ENCODE measurements around the gene PPFIA4.
"Not testable (repeated sequence)": the region's sequence is repeated elsewhere in the genome, so short reads cannot be mapped to it uniquely, and the experiment has no call there.

The PPFIA4 gene

DNA sequence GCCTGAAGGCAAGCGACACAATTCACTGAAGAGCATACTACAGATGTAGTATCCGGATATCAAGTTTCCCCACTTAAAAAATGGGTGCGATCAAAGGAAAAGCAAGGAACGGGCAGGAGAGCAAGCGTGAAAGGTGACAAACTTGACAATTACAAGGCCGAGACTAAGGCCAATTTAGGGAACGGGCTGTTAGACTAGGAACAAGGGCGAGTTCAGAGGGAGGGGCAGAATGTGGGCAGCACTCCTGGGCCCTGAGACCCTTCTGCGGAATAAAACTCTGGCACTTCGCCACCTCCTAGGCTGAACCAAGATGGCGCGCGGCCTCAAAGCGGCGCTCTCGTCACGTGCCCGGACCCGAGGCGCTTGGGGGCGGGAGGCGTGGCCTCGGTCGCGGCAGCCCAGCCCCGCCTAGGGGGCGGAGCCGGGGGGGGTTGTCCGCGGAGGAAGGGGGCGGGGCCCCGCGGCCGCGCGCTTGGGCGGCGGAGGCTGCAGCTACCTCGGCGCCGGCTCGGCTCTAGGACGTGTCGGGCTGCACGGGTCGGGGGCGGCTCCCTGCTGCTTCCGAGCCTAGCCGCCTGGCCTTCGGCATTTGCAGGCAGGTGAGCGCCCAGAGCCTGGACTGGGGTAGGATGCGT, at the start of gene PPFIA4:
Gene PPFIA4, plus strand, starts transcription at position 461 of the 635 bp plus-strand sequence. CDS start 12,518 bp downstream, outside the sequence.
- DNase-seq (ENCODE audit: low read depth, low spot score): peak; percentile 84

DNA sequence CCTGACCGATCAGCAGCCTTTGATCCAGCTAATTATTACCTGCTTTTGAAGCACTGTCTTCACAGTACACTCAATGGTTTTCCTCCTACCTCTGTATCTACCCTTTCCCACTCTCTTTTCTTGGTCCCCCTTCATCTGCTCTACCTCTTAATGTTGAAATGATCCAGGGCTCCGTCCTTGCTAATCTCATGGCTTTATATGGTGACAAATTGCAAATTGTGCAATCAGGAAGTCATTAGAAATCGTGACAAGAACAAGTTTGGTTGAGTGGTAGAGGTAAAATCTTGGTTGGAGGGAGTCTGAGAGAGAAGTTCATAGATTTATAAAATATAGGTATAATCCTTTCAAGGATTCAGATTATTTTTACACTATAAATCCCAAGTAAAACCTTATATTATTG, 49.7 kb upstream of the PPFIA4 start:
- no peak for DNase-seq (ENCODE audit: low read depth, low spot score)

DNA sequence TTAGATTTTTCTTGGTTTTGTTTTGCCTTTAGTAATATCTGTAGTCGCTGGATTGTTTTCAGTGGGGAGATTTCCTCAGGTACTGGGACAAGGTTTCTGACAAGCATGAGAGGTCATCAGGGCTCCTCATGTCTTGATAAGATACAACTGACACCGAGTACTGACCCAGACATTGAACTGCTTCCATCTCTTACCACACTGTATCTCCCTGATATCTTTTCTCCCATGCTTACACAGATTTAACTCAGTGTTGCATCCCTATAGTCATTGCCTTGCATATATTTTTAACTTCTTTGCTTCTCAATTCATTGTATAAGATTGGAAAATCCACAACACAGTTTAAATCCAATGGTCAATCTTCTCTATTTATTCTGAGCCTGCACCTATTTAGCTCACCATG, 46.8 kb upstream of the PPFIA4 start:
- DNase-seq (ENCODE audit: low read depth, low spot score): no peak

DNA sequence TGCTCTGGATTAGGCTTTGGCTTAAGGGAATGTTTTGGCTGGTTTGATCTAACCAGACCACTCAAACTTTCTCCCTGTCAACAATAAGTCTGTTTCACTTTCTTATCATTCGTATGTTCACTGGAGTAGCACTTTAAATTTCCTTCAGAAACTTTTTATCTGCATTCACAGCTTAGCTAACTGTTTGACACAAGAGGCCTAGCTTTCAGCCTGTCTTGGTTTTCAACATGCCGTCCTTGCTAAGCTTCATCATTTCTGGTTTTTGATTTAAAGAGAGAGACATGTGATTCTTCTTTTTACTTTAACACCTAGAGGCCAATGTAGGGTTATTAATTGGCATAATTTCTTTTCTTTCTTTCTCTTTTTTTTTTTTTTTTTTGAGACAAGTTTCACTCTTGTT, 44.4 kb upstream of the PPFIA4 start:
- no peak for DNase-seq (ENCODE audit: low read depth, low spot score)

DNA sequence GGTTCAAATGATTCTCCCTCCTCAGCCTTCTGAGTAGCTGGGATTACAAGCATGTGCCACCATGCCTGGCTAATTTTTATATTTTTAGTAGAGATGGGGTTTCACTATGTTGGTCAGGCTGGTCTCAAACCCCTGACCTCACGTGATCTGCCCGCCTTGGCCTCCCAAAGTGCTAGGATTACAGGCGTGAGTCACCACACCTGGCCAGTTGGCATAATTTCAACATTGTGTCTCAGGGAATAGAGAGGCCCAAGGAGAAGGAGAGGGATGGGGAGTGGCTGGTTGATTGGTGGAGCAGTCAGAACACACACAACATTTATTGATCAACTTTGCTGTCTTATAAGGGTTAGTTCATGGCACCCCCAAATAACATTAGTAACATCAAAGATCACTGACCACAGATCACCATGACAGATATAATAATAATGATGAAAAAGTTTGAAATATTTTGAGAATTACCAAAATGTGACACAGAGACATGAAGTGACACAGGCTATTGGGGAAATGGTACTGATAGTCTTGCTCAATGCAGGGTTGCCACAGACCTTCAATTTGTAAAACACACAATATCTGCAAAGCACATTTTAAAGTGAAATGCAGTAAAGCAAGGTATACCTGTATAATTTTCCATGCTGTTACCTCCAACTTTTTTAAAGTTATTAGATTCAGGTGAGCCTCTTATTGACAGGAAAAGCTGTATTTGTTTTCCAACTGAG, 43.4 kb upstream of the PPFIA4 start:
- no peak for DNase-seq (ENCODE audit: low read depth, low spot score)

- DNase-seq (ENCODE audit: low read depth, low spot score): not testable (repeated sequence)
These were observed 40.2 kb upstream of the PPFIA4 start for GRCh38 chr1:202986120-202986519.

DNA sequence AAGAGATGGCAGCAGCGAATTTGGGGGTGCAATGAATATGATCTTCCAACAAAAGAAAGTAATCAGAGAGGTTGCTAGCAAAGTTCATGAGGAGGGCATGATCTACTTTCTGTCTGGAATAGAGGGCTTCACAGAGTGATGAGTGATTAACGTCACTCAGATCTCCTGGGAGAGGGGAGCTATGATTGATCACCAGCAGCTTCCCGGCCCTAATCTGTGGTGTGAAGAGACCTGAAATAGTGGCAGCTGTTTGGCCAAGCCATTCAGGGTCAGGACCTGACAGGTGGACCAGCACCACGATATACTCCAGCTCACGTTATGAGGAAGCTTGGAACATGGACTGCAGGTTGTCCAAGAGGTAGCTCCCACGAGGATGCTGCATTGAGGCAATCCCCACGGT, 39.0 kb upstream of the PPFIA4 start:
- no peak for DNase-seq (ENCODE audit: low read depth, low spot score)

- no peak for DNase-seq (ENCODE audit: low read depth, low spot score)
These were observed 38.2 kb upstream of the PPFIA4 start for GRCh38 chr1:202987922-202988583.

DNA sequence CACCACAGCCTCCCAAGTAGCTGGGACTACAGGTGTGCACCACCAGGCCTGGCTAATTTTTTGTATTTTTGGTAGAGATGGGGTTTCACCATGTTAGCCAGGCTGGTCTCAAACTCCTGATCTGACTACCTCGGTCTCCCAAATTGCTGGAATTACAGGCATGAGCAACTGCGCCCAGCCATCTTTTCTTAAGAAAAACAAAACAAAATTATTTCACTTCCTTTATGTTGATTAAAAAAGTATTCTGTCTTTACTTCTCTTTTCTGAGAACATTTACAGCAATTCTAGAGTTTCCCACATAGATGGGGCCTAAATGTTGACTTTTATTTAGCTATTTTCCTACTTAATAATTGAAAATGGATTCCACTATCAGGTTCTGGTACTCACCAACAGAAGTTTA, 36.4 kb upstream of the PPFIA4 start:
- DNase-seq (ENCODE audit: low read depth, low spot score): no peak

GRCh38 chr1:202991112-202991511, 35.2 kb upstream of the PPFIA4 start:
- no peak for DNase-seq (ENCODE audit: low read depth, low spot score)

DNA sequence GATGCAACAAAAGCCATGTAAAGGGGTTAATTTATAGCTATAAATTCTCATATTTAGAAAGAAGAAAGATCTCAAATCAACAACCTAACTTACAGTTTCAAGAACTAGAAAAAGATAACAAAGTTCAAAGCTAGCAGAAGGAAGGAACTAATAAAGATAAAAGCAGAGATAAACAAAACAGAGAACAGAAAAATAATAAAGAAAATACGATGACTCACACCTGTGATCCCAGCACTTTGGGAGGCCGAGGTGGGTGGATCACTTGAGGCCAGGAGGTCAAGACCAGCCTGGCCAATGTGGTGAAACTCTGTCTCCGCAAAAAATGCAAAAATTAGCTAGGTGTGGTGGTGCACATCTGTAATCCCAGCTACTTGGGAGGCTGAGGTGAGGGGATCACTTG, 31.5 kb upstream of the PPFIA4 start:
- DNase-seq (ENCODE audit: low read depth, low spot score): no peak

DNA sequence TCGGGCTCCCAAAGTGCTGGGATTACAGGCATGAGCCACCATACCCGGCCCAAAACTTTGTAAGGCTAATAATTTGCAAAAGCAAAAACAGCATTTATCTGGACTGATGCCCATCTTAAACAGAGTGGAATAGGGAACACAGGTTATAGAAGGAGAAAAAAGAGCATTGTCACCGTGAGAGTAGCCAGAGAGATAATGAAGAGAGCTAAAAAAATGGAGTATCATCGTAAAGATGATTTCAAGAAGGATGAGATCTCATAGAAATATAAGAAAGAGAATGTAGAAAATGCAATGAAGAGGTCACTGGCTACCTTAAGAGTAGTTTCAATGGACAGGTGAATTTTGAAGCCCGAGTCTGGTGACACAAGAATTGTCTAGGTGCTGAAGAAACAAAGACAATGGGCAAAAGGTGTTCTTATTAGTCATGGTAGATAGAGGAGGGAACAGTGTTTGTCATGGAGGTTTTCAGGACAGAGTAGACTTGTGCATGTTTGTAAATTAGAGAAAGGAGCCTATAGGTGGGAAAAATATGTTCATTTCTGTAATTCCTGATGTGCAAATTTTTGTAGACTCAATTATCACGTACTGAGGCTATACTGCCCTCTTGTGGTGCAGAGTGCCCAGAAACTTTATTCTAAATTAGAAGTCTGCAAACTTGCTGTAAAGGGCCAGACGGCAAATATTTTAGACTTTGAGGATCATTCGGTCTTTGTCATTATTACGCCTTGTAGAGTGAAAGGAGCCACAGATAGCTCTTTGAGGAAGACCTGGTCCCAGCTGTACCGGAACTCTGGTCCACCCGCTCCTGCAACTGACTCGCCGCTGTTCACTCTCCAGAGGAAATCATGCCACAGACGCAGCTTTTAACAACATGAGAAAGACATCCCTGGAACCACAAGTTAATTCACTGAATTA, 27.2 kb upstream of the PPFIA4 start:
- DNase-seq (ENCODE audit: low read depth, low spot score): peak; percentile 29

GRCh38 chr1:203000217-203000944, 25.9 kb upstream of the PPFIA4 start:
- DNase-seq (ENCODE audit: low read depth, low spot score): no peak

GRCh38 chr1:203001986-203002385, 24.3 kb upstream of the PPFIA4 start:
- DNase-seq (ENCODE audit: low read depth, low spot score): no peak

DNA sequence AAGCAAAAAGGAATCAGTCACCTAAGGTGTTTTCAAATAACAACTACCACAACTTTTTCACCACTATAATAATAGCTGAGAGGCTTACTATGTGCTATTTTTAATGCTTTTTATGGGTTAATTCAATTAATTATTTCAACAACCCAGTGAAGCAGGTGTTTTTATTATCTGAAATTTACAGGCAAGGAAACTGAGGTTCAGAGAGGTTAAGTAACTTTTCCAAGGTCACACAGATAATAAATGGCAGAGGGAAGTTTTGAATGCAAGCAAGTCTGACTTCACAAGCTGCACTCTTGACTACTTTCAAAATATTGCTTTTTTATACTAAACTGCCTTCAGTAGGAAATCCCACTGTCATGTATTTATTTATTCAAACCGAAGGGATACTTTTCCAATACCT, 23.3 kb upstream of the PPFIA4 start:
- DNase-seq (ENCODE audit: low read depth, low spot score): no peak

- peak; percentile 53 for DNase-seq (ENCODE audit: low read depth, low spot score)
These were observed 20.7 kb upstream of the PPFIA4 start for GRCh38 chr1:203005395-203006142.

- DNase-seq (ENCODE audit: low read depth, low spot score): peak; percentile 99
These were observed 19.1 kb upstream of the PPFIA4 start, which contains the start of gene TMEM183A for GRCh38 chr1:203006948-203007871. Gene TMEM183A (plus strand): TSS chr1:203007374. CDS start chr1:203007466, 92 bp downstream.

- DNase-seq (ENCODE audit: low read depth, low spot score): no peak
These were observed 17.1 kb upstream of the PPFIA4 start for GRCh38 chr1:203009185-203009584.

DNA sequence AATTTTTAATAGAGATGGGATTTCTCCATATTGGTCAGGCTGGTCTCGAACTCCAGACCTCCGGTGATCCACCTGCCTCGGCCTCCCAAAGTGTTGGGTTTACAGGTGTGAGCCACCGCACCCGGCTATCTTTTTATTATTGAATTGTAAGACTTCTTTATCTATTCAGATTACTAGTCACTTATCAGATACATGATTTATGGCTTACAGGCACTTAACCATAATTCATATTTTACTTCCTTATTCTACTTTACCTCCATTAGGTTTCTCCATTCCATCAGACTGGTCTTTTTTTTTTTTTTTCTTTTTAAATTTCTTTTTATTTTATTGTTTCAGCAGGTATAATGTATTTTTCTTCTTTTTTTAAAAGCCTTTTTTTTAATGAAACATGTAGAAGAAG, 14.7 kb upstream of the PPFIA4 start:
- DNase-seq (ENCODE audit: low read depth, low spot score): no peak
